Hepatocyte (in vitro differentiated cells): ENCODE results near the gene PRKRA. TPM values are rescaled to one million over a fixed set of nuclear protein-coding genes. Genes with fewer than 3 reads are reported as not detected.

Source experiments
- DNase-seq: peaks from one replicate; pipeline ENCODE4 v3.0.0-alpha.2; 2016; ENCODE audit warnings: low spot score
- H2AFZ ChIP-seq: fragments of 200-600 bp; sonication (generic); 2 replicates; pipeline ENCODE4 v1.6.0; 2016; ENCODE audit warnings: antibody characterized with exemption, mild to moderate bottlenecking
- H3K27ac ChIP-seq: fragments of 200-600 bp; sonication (generic); 2 replicates; pipeline ENCODE4 v1.5.1; 2016; ENCODE audit warnings: mild to moderate bottlenecking
- H3K27me3 ChIP-seq: fragments of 200-600 bp; sonication (generic); 2 replicates; pipeline ENCODE4 v1.6.1; 2016
- H3K36me3 ChIP-seq: fragments of 200-600 bp; sonication (generic); replicated peaks from 2 replicates; pipeline ENCODE4 v1.5.1; 2016; ENCODE audit warnings: low read depth; ENCODE audit not compliant: insufficient read depth
- H3K4me1 ChIP-seq: fragments of 200-600 bp; sonication (generic); 2 replicates; pipeline ENCODE4 v1.5.1; 2016; ENCODE audit warnings: mild to moderate bottlenecking, moderate library complexity; ENCODE audit not compliant: insufficient read depth
- H3K4me2 ChIP-seq: fragments of 200-600 bp; sonication (generic); 2 replicates; pipeline ENCODE4 v1.6.0; 2016
- H3K4me3 ChIP-seq: fragments of 200-600 bp; sonication (generic); 2 replicates; pipeline ENCODE4 v1.5.1; 2016; ENCODE audit warnings: mild to moderate bottlenecking
- H3K79me2 ChIP-seq: fragments of 200-600 bp; sonication (generic); 2 replicates; pipeline ENCODE4 v1.6.0; 2017; ENCODE audit warnings: mild to moderate bottlenecking
- H3K9me2 ChIP-seq: fragments of 200-600 bp; sonication (generic); replicated peaks from 2 replicates; pipeline ENCODE4 v1.6.0; 2017; ENCODE audit warnings: mild to moderate bottlenecking; ENCODE audit not compliant: insufficient read depth
- H3K9me3 ChIP-seq: fragments of 200-600 bp; sonication (generic); 2 replicates; pipeline ENCODE4 v1.5.1; 2016; ENCODE audit warnings: low read depth, mild to moderate bottlenecking
- H4K20me1 ChIP-seq: fragments of 200-600 bp; sonication (generic); 2 replicates; pipeline ENCODE4 v1.6.0; 2016; ENCODE audit warnings: mild to moderate bottlenecking; ENCODE audit not compliant: insufficient read depth, poor library complexity, severe bottlenecking
- CTCF ChIP-seq: fragments of 200-600 bp; sonication (generic); IDR thresholded peaks from 2 replicates; pipeline ENCODE4 v1.5.1; 2016; ENCODE audit warnings: antibody characterized with exemption, mild to moderate bottlenecking; ENCODE audit not compliant: poor library complexity
- EZH2 ChIP-seq: fragments of 200-600 bp; sonication (generic); IDR thresholded peaks from 2 replicates; pipeline ENCODE4 v1.6.1; 2016; ENCODE audit warnings: antibody characterized with exemption, mild to moderate bottlenecking, borderline replicate concordance
- EZH2phosphoT487 ChIP-seq: fragments of 200-600 bp; sonication (generic); IDR thresholded peaks from one replicate; pipeline ENCODE4 v1.6.1; 2018; ENCODE audit warnings: antibody characterized with exemption, mild to moderate bottlenecking, low read depth, moderate library complexity; ENCODE audit not compliant: unreplicated experiment, severe bottlenecking
- WGBS: methylation state at CpG from one replicate; pipeline ENCODE4 v1.1.6; 2016; ENCODE audit warnings: low lambda C conversion rate; ENCODE audit errors: missing lambda C conversion rate; 5-methylcytosine and 5-hydroxymethylcytosine counted together
- polyA plus RNA-seq: library from polyadenylated mRNA; unstranded; fragments of >200 nt; fragmentation: Nextera tagmentation; extraction: Ambion mirVana; gene quantifications from 2 replicates; pipeline ENCODE4 v1.2.1, GENCODE V29; 2016
- total RNA-seq: library from RNA; depleted of rRNA; stranded (reverse); fragments of >200 nt; gene quantifications from 2 replicates; pipeline ENCODE4 v1.2.3, GENCODE V29; 2014

PRKRA gene
- total RNA-seq (51.7 and 53.0 TPM in 2 replicates), polyA plus RNA-seq (33.4 and 39.8 TPM in 2 replicates)

DNA sequence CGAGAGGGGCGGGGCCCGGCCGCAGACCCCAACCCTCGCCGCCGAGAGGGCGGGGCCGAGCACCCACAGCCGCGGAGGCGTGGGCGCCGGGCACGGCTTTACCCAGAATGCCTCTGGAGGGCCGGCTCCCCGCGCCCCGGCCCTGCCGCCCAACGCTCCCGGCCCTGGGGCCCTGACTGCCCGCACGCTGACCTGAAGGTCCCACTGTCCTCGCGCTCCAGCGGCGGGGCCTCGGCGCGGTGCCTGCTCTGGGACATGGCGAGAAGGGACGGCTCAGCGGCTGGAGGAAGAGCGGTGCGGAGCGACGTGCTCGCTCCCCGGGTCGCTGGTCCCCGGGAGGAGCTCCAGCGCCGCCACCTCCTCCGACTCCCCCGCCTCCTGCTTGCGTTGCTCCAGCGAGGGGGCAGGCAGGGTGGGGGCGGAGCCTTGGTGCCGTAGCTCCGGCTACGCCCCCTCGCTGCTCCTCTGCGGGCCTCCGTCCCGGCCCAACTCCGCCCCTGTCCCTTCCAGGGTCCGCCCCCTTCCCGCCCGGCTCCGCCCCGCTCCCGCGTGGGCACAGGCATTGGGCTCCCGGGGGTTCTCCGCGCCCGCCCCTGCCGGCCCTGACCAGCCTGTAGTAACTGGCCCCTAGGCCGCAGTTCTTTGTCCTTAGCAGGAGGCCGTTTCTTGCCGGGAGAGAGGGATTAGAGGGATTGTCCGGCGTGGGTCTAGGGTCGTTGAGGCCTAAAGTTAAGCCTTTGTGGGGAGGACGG, at the start of gene PRKRA, which contains the start of gene PJVK:
Gene PRKRA, minus strand, starts transcription at position 402 of the 752 bp plus-strand sequence. Its CDS starts 145 bp downstream, at position 257.
Gene PJVK, plus strand, starts transcription at position 605 of the 752 bp plus-strand sequence. CDS start 2,032 bp downstream, outside the sequence.
- H2AFZ ChIP-seq: peak within 1 kb of the TSS; percentile 99
- peaks cover 21% of the 10 kb centered on the region for H4K20me1 ChIP-seq
- no peak for TF ChIP-seq CTCF
- TF ChIP-seq EZH2phosphoT487: no peak
- no peak for TF ChIP-seq EZH2
- no peaks in the 10 kb centered on the region for H3K9me2 ChIP-seq
- peaks cover 16% of the 10 kb centered on the region for H3K4me1 ChIP-seq
- H3K79me2 ChIP-seq: peaks cover 35% of the 10 kb centered on the region
- H3K4me2 ChIP-seq: peak within 1 kb of the TSS; percentile 92
- no peaks in the 10 kb centered on the region for H3K27me3 ChIP-seq
- H3K36me3 ChIP-seq: no peaks in the 10 kb centered on the region
- WGBS: 3% methylated on average over 35 of the region's 76 CpGs
- H3K27ac ChIP-seq: peak within 1 kb of the TSS; percentile 99
- peak within 1 kb of the TSS; percentile 66 for H3K4me3 ChIP-seq
- H3K9me3 ChIP-seq: no peaks in the 10 kb centered on the region
- peak; percentile 100 for DNase-seq

- peaks cover 4% of the 10 kb centered on the region for H3K36me3 ChIP-seq
- H3K9me2 ChIP-seq: no peaks in the 10 kb centered on the region
- no peak overlapping the region for H2AFZ ChIP-seq
- H3K4me3 ChIP-seq: no peak overlapping the region
- no peak overlapping the region for H3K27ac ChIP-seq
- DNase-seq: no peak
- WGBS: 93% methylated on average over 3 of the region's 3 CpGs
- no peaks in the 10 kb centered on the region for H3K9me3 ChIP-seq
- no peaks in the 10 kb centered on the region for H3K27me3 ChIP-seq
- H3K4me1 ChIP-seq: no peaks in the 10 kb centered on the region
- H3K4me2 ChIP-seq: no peak overlapping the region
- no peaks in the 10 kb centered on the region for H4K20me1 ChIP-seq
- TF ChIP-seq EZH2phosphoT487 (no peak), EZH2 (no peak), CTCF (no peak)
- H3K79me2 ChIP-seq: no peaks in the 10 kb centered on the region
These were observed 48.7 kb upstream of the PRKRA start for GRCh38 chr2:178499640-178500039.

DNA sequence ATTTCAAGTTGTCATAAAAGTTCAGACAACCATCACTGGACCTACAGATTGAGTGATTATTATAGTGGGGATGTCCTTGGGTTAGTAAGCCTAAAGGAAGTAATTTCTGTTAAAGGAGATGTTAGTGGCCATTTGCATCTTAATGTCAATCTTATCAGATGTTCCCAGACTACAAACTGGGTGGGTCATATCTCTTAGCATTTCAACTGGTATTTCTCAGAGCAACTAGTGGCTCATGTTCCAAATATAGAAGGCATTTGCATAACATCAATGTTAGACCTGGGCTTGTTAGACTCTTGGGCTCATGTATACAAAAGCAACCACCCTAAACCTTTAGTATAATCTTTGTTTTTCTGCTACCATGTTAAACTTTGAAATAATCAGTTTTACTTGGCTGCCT, 47.2 kb upstream of the PRKRA start:
- no peak overlapping the region for H3K4me3 ChIP-seq
- no peak for DNase-seq
- H3K27me3 ChIP-seq: no peaks in the 10 kb centered on the region
- H3K36me3 ChIP-seq: peaks cover 4% of the 10 kb centered on the region
- no peak overlapping the region for H3K27ac ChIP-seq
- no peak overlapping the region for H2AFZ ChIP-seq
- H3K9me2 ChIP-seq: no peaks in the 10 kb centered on the region
- no peaks in the 10 kb centered on the region for H3K9me3 ChIP-seq
- TF ChIP-seq EZH2: no peak
- no peak for TF ChIP-seq CTCF
- TF ChIP-seq EZH2phosphoT487: no peak
- H3K4me2 ChIP-seq: no peak overlapping the region
- H3K4me1 ChIP-seq: no peaks in the 10 kb centered on the region
- H3K79me2 ChIP-seq: no peaks in the 10 kb centered on the region
- H4K20me1 ChIP-seq: no peaks in the 10 kb centered on the region
